ENCODE results near the gene MT1A.

DNA sequence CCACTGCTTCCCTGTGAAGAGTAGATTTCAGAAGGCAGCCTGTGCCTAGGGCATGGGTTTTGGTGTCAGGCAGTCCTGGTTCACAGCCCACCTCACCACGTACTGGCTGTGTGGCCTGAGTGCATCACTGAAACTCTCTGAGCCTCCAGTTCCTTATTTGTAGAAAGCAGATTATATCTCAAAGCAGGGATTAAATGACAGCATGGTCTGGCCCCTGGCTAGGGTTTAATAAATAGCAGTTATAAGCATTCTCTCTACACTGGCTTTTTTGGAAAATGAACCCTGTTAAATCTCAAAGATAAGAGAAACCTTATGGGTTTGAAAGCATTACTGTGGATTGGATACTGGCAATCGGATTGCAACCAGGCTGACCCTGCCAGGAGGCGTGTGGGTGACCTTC is 8.9 kb upstream of the MT1A start:
- TF ChIP-seq JUN (CRISPR knock-in tag; IDR thresholded peaks at IDR 0.05), result no peak
- TF ChIP-seq RELA (CRISPR knock-in tag; IDR thresholded peaks at IDR 0.05; ENCODE audit: borderline replicate concordance), result no peak
- TF ChIP-seq FOXJ3 (CRISPR knock-in tag; IDR thresholded peaks at IDR 0.05; ENCODE audit: borderline replicate concordance), result no peak
- TF ChIP-seq, protein P1, sequence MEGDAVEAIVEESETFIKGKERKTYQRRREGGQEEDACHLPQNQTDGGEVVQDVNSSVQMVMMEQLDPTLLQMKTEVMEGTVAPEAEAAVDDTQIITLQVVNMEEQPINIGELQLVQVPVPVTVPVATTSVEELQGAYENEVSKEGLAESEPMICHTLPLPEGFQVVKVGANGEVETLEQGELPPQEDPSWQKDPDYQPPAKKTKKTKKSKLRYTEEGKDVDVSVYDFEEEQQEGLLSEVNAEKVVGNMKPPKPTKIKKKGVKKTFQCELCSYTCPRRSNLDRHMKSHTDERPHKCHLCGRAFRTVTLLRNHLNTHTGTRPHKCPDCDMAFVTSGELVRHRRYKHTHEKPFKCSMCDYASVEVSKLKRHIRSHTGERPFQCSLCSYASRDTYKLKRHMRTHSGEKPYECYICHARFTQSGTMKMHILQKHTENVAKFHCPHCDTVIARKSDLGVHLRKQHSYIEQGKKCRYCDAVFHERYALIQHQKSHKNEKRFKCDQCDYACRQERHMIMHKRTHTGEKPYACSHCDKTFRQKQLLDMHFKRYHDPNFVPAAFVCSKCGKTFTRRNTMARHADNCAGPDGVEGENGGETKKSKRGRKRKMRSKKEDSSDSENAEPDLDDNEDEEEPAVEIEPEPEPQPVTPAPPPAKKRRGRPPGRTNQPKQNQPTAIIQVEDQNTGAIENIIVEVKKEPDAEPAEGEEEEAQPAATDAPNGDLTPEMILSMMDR (IDR thresholded peaks at IDR 0.05), result no peak
- TF ChIP-seq E2F4 (CRISPR knock-in tag; IDR thresholded peaks at IDR 0.05; ENCODE audit: borderline replicate concordance, low read depth), result no peak
- no peak for TF ChIP-seq NFYB (CRISPR knock-in tag; conservative IDR thresholded peaks at IDR 0.05; ENCODE audit: low read depth)
- TF ChIP-seq, protein P2, sequence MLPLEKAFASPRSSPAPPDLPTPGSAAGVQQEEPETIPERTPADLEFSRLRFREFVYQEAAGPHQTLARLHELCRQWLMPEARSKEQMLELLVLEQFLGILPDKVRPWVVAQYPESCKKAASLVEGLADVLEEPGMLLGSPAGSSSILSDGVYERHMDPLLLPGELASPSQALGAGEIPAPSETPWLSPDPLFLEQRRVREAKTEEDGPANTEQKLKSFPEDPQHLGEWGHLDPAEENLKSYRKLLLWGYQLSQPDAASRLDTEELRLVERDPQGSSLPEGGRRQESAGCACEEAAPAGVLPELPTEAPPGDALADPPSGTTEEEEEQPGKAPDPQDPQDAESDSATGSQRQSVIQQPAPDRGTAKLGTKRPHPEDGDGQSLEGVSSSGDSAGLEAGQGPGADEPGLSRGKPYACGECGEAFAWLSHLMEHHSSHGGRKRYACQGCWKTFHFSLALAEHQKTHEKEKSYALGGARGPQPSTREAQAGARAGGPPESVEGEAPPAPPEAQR (CRISPR knock-in tag; IDR thresholded peaks at IDR 0.05), result no peak
- no peak for TF ChIP-seq E2F1 (CRISPR knock-in tag; IDR thresholded peaks at IDR 0.05)
- TF ChIP-seq ESRRA (CRISPR knock-in tag; IDR thresholded peaks at IDR 0.05; ENCODE audit: borderline replicate concordance), result no peak
- no peak for TF ChIP-seq TP53 (CRISPR knock-in tag; IDR thresholded peaks at IDR 0.05)
- TF ChIP-seq FOXK1 (CRISPR knock-in tag; IDR thresholded peaks at IDR 0.05), result no peak
- TF ChIP-seq SP1 (CRISPR knock-in tag; conservative IDR thresholded peaks at IDR 0.05), result no peak
- no peak for TF ChIP-seq SOX15 (CRISPR knock-in tag; IDR thresholded peaks at IDR 0.05)
